ENCODE measurements around the gene DOK6.

- TF ChIP-seq CTCF (IDR thresholded peaks at IDR 0.05; ENCODE audit: extremely low read depth in 1 of 2, insufficient read depth in 1 of 2, low read depth in 1 of 2, low read length in 2 of 2), result no peak
- TF ChIP-seq POLR2A (IDR thresholded peaks at IDR 0.05; ENCODE audit: low read depth, low read length), result no peak
- TF ChIP-seq, protein P1, sequence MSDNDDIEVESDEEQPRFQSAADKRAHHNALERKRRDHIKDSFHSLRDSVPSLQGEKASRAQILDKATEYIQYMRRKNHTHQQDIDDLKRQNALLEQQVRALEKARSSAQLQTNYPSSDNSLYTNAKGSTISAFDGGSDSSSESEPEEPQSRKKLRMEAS (IDR thresholded peaks at IDR 0.05; ENCODE audit: insufficient read depth, insufficient read length), result no peak
- TF ChIP-seq GATA2 (IDR thresholded peaks at IDR 0.05; ENCODE audit: insufficient read depth, insufficient read length, low read depth, low read length), result no peak
- TF ChIP-seq EZH2 (IDR thresholded peaks at IDR 0.05; ENCODE audit: borderline replicate concordance, low read depth, low read length, severe bottlenecking), result no peak
- TF ChIP-seq FOS (IDR thresholded peaks at IDR 0.05; ENCODE audit: borderline replicate concordance, insufficient read depth, low read length), result no peak
- no peak for TF ChIP-seq JUN (IDR thresholded peaks at IDR 0.05; ENCODE audit: borderline replicate concordance, insufficient read depth, insufficient read length, low read depth)
- TF ChIP-seq POLR2AphosphoS5 (IDR thresholded peaks at IDR 0.05; ENCODE audit: insufficient read depth, low read depth, low read length), result no peak
These were observed 473.4 kb downstream of the DOK6 start for GRCh38 chr18:69874058-69874457.

Measured in endothelial cell of umbilical vein (primary cell).